Activated T-helper 17 cell treated with anti-CD3 and anti-CD28 coated beads, Interleukin-2, amount 50 U/mL, for 72 hours (primary cell): ENCODE results near the gene HDHD3. TPM values are rescaled to one million over a fixed set of nuclear protein-coding genes. Genes with fewer than 3 reads are reported as not detected.
"Not testable (repeated sequence)": the region's sequence is repeated elsewhere in the genome, so short reads cannot be mapped to it uniquely, and the experiment has no call there.

Experiments
- ATAC-seq: fragments of 150-1000 bp; cut with Tn5 transposase; replicated peaks from 2 replicates; pipeline ENCODE4 v1.10.0; 2021; ENCODE audit warnings: mild to moderate bottlenecking, moderate library complexity
- H3K27ac Mint-ChIP-seq: one replicate; pipeline ENCODE4 v1.8.0; 2022; ENCODE audit warnings: mixed read lengths
- H3K27me3 Mint-ChIP-seq: one replicate; pipeline ENCODE4 v1.8.0; 2022; ENCODE audit warnings: mixed read lengths
- H3K36me3 Mint-ChIP-seq: one replicate; pipeline ENCODE4 v1.8.0; 2022; ENCODE audit warnings: low read depth, mild to moderate bottlenecking, mixed read lengths
- H3K4me1 Mint-ChIP-seq: one replicate; pipeline ENCODE4 v1.8.0; 2022; ENCODE audit warnings: mixed read lengths
- H3K4me3 Mint-ChIP-seq: one replicate; pipeline ENCODE4 v1.8.0; 2022; ENCODE audit warnings: mild to moderate bottlenecking, mixed read lengths
- H3K9me3 Mint-ChIP-seq: one replicate; pipeline ENCODE4 v1.8.0; 2022; ENCODE audit warnings: mixed read lengths
- total RNA-seq, 2 donors: library from RNA; stranded (reverse); gene quantifications; one replicate each; pipeline ENCODE4 v1.2.3, GENCODE V29; 2022

The HDHD3 gene
- total RNA-seq, 2 donors from 2014 or later: 15.2 to 19.4 TPM

DNA sequence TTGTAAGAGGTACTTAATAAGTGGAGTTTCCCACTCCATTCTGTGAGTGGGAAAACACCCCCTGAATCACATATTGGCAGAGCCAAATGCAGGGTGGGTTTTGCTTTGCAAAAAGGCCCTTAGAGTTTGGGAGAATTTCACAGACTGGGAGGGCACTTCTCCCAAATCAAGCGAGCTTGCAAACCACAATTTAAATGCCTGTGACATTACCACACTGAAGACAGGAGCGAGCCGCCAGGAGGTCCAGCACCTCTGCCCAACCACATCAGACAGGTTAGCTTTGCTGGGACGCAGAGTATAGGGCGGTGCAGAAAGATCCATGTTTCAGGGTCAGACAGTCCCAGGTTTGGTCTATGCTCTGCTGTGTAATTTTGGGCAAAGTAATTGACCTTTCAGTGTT lies 22.0 kb upstream of the HDHD3 start:
- no peak for ATAC-seq
- peak overlapping the region; percentile 79 for H3K4me3 Mint-ChIP-seq
- H3K4me1 Mint-ChIP-seq: peaks cover 7% of the 10 kb centered on the region
- peaks cover 4% of the 10 kb centered on the region for H3K36me3 Mint-ChIP-seq
- H3K27ac Mint-ChIP-seq: no peak overlapping the region
- no peaks in the 10 kb centered on the region for H3K9me3 Mint-ChIP-seq
- no peaks in the 10 kb centered on the region for H3K27me3 Mint-ChIP-seq

DNA sequence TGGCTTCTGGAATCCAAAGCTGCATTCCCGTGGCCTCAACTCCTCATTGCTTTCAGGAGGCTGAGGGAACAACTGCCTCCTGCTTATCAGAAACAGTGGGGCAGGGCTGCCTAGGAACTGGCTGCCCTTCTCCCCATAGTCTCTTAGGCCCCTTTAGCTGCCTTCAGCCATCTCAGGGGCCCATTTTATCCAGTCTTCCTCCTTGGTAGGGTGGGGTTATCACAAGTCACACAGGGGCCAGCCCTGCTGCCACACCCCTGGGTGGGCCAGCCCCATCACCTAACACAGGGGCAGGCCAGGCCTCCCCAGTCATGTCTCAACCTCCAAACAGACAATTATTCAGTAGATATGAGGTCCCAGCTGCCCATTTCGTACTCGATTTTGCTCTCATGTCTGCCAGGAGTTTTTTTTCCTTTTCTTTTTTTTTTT lies 20.4 kb upstream of the HDHD3 start:
- Mint-ChIP-seq H3K4me3 (no peak overlapping the region), H3K36me3 (peaks cover 7% of the 10 kb centered on the region), H3K9me3 (no peaks in the 10 kb centered on the region), H3K4me1 (peaks cover 7% of the 10 kb centered on the region), H3K27me3 (no peaks in the 10 kb centered on the region), H3K27ac (no peak overlapping the region)
- ATAC-seq: no peak

DNA sequence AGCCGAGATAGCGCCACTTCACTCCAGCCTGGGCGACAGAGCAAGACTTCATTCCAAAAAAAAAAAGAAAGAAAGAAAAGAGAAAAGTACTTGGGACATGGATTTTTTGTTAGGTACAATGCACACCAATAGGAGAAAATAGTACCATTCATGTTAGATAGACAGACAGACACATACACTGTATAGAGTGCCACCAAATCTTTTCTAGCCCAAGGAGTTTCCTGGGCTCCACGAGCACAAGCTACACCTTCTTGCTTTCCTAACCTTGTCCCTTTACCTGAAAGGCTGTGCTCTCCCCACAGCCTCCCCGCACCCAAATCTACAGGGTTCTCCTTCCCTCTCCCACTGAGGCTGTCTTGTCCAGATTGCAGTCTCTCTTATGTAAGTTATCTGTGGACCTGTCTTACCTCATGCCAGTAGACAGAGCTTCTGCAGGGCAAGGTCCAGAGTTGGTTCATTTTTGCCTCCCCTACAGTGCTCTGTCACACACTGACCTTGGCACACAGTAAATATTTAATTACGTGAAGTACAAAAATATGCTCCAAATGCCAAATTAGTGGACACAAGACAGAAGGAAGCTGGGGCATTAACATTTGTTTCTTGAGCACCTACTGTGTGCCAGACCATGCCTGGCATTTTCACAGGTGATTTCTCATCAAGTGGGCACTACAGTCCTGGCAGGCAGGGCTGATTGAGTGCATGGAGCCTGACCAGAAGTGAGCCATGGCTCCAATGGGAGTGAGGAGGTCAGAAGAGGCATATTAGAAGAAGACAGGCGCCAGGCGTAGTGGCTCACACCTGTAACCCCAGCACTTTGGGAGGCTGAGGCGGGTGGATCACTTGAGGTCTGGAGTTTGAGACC lies 18.4 kb upstream of the HDHD3 start:
- H3K27me3 Mint-ChIP-seq: no peaks in the 10 kb centered on the region
- no peak overlapping the region for H3K4me3 Mint-ChIP-seq
- peaks cover 24% of the 10 kb centered on the region for H3K36me3 Mint-ChIP-seq
- peaks cover 7% of the 10 kb centered on the region for H3K4me1 Mint-ChIP-seq
- ATAC-seq: no peak
- no peaks in the 10 kb centered on the region for H3K9me3 Mint-ChIP-seq
- no peak overlapping the region for H3K27ac Mint-ChIP-seq

DNA sequence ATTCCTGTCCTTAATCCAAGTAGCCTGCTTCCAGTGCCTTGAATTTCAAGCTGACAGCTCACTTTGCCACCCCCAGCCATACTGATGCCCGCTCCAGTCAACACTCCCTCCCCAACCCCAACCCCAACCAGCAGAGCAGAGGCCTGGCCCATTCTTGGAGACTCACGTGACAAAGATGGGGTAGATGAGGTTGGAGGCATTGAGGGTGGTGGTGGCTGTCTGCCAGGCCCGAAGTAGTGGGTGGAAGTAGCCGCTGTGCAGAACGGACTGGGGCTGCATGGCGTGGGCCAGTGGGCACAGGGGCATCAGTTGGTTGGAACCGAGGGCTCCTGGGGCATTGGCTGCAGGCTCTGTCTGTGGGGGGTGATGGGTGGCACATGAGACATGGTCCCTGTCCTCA lies 16.5 kb upstream of the HDHD3 start:
- ATAC-seq: no peak
- H3K4me3 Mint-ChIP-seq: no peak overlapping the region
- H3K27me3 Mint-ChIP-seq: no peaks in the 10 kb centered on the region
- no peak overlapping the region for H3K27ac Mint-ChIP-seq
- peaks cover 7% of the 10 kb centered on the region for H3K4me1 Mint-ChIP-seq
- H3K36me3 Mint-ChIP-seq: peaks cover 39% of the 10 kb centered on the region
- no peaks in the 10 kb centered on the region for H3K9me3 Mint-ChIP-seq

DNA sequence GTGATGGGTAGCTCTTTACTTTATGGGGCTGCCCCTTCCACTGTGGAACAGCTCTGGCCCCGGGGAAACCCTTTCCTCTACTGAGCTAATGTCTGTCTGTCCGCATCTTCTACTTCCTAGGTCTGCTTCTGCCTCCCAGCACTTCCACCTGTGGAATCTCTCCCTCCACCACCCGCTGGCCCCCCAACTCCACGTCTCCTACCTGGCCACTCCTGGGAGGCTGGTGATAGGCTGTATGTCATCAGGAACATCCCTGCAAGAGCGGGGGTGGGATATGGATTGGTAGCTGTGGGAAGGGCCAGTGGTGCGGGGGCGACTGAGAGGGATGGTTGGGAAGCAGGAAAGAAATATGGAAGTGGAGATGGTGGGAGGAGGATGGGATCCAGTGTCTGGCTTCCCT lies 15.1 kb upstream of the HDHD3 start:
- no peak overlapping the region for H3K27ac Mint-ChIP-seq
- H3K4me3 Mint-ChIP-seq: no peak overlapping the region

DNA sequence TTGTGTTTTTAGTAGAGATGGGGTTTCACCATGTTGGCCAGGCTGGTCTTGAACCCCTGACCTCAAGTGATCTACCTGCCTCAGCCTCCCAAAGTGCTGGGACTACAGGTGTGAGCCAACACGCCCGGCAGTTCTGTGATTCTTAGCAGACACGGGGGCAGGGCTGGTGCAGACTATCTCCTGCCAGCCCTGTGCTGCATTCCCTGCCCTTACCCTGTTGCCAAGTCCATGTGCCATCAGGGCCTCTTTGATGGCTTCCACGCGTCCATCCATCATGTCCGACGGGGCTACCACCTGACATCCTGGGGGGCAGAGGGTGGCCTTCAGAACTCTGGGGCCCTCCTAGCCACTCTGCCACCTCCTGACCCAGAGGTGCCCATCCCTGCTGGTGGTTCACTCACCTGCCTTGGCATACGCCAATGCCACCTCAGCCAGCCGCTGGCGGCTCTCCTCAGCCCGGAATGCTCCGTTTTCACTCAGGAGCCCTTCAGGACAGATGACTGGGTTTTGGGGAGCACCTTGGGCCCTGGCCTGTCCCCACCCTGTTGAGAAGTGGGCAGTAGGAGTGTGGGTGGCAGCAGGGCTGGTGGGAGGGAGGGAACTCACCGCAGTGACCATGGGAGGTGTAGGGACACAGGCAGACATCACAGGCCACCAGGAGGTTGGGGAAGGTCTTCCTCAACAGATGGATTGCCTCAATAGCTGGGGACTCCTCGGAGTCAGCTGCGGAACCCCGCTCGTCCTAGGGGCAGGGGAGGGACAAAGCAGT lies 13.6 kb upstream of the HDHD3 start:
- Mint-ChIP-seq H3K27me3 (no peaks in the 10 kb centered on the region), H3K4me1 (no peaks in the 10 kb centered on the region), H3K36me3 (peaks cover 48% of the 10 kb centered on the region), H3K9me3 (no peaks in the 10 kb centered on the region), H3K27ac (no peak overlapping the region), H3K4me3 (no peak overlapping the region)
- ATAC-seq: no peak

More for the DNA sequence above, 15.1 kb upstream of the HDHD3 start:
- ATAC-seq: no peak
- H3K9me3 Mint-ChIP-seq: no peaks in the 10 kb centered on the region
- H3K27me3 Mint-ChIP-seq: no peaks in the 10 kb centered on the region
- H3K4me1 Mint-ChIP-seq: peaks cover 7% of the 10 kb centered on the region
- H3K36me3 Mint-ChIP-seq: peaks cover 50% of the 10 kb centered on the region

DNA sequence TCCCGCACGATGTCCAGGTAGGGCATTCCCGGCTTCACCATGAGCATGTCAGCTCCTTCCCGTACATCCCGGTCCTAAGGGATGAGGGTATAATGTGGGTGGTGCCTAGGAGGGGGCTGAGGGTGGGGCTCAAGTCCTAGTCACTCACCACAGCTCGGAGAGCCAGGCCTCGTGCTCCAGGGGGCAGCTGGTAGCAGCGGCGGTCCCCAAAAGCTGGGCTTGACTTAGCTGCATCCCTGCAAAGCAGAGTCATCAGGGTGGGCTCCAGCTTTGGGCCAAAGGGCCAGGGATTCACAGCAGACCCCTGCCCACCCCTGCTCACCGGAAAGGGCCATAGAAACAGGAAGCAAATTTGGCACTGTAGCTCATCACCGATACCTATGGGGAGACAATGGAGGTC lies 12.7 kb upstream of the HDHD3 start:
- no peaks in the 10 kb centered on the region for H3K27me3 Mint-ChIP-seq
- H3K4me3 Mint-ChIP-seq: no peak overlapping the region
- no peaks in the 10 kb centered on the region for H3K9me3 Mint-ChIP-seq
- H3K27ac Mint-ChIP-seq: no peak overlapping the region
- H3K4me1 Mint-ChIP-seq: no peaks in the 10 kb centered on the region
- H3K36me3 Mint-ChIP-seq: peaks cover 46% of the 10 kb centered on the region
- ATAC-seq: no peak

DNA sequence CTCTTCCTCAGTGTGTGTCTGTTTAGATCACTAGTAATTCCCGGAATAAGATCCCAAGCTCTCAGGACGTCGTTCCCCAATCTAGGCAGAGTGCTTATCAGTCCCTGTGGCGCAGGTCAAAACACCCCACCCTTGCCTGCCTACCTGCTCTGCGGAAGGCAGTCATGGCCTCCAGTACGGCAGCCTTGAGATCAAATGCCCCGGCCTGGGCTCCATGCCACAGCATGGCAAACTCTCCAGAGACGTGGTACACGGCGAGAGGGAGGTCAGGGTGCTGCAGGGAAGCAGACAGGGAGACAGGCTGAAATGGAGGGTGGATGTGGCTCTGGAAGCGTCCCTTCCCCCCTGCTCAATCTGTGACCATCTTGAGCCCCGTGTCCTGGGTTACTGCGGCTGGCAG lies 12.0 kb upstream of the HDHD3 start:
- Mint-ChIP-seq H3K27ac (no peak overlapping the region), H3K4me1 (no peaks in the 10 kb centered on the region), H3K4me3 (no peak overlapping the region), H3K36me3 (peaks cover 46% of the 10 kb centered on the region), H3K9me3 (no peaks in the 10 kb centered on the region), H3K27me3 (no peaks in the 10 kb centered on the region)
- no peak for ATAC-seq

DNA sequence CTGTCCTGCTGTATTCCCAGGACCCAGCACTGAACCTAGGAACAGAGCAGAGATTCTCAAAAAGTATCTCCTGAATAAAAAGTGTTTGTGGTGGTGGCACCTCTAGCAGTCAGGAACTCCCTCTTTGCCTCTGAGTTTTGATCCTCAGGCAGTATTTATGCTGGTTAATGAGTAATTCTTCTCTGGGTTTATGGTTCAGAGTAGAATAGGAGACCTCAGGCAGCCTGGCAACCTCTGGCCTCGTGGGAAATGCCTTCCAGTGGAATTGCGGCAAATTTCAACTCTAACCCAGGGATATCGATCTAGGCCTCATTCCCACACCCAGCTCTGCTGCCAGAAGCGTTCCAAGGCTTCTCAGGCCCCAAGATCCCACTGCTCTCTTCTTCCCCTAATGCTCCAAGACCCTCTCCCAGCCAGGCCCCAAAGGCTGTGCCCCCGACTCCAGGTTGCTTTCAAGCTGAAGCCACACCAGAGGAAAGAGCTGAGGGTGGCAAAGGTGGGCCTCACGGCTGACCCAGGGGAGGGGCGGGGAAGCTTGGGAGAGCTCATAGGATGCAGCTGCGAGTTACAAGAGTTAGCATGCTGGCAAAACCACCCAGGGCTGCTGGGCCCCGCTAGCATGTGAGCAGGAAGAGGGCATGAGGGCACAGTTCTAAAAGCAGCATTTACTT lies 10.9 kb upstream of the HDHD3 start:
- H3K27ac Mint-ChIP-seq: no peak overlapping the region
- H3K4me1 Mint-ChIP-seq: no peaks in the 10 kb centered on the region
- no peak for ATAC-seq
- H3K9me3 Mint-ChIP-seq: no peaks in the 10 kb centered on the region
- peaks cover 46% of the 10 kb centered on the region for H3K36me3 Mint-ChIP-seq
- no peaks in the 10 kb centered on the region for H3K27me3 Mint-ChIP-seq
- H3K4me3 Mint-ChIP-seq: no peak overlapping the region

DNA sequence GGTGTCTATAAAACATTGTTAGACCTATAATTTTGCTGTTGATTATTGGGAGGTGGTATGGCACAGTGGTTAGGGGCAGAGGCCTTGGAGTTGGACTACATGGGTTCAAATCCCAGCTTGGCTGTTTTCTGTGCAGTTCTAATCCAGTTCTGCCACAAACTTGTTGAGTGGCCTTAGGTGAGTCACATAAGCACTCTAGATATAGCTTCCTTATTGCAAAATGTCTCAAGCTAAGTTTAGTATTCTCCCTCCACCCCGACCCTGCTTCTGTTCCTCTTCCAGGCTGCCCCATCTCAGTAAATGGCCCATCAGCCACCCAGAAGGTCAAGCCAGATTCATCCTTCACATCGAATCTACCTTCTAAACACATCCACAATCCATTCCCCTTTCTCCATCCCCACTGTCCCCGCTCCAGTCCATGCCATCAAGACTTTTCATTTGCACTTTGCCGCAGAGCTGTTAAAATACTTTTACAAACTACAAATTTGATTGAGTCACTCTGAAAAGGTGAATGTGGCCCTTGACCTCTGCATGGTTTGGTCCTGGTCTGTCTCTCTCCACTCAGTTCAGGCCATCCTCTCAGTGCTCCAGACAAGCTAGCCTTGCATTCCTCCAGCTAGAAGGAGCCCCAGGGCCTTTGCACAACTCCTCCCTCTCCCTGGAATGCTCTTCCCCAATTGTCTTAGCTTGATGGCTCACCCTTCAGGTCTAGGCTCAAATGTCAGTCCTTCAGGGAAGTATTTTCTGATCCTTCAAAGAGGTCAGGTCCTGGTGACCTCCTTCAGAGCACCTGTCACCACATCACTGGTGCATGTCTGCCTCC lies 10.0 kb upstream of the HDHD3 start:
- Mint-ChIP-seq H3K36me3 (peaks cover 38% of the 10 kb centered on the region), H3K4me1 (no peaks in the 10 kb centered on the region), H3K4me3 (no peak overlapping the region), H3K9me3 (no peaks in the 10 kb centered on the region), H3K27me3 (no peaks in the 10 kb centered on the region), H3K27ac (peak overlapping the region; percentile 1)
- ATAC-seq: no peak

DNA sequence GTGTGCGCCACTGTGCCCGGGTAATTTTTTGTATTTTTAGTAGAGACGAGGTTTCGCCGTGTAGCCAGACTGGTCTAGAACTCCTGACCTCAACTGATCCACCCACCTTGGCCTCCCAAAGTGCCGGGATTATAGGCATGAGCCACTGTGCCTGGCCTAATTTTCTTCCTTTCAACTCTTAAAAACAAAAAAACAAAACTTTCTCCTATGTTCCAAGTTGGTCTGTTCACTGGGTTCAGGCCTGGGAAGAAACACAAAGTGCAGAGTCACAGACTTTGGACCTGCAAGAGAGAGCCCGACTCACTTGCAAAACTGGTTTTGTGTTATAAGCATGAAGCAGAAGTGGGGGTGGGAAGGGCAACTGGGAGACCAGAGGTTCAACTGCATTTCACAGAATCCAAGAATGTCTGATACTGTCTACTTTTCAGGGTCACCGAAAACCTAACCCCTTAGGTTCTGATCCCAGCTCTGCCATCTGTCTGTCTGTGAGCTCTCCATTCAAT lies 5.2 kb upstream of the HDHD3 start:
- H3K36me3 Mint-ChIP-seq: no peaks in the 10 kb centered on the region
- no peak overlapping the region for H3K4me3 Mint-ChIP-seq
- H3K27me3 Mint-ChIP-seq: no peaks in the 10 kb centered on the region
- H3K4me1 Mint-ChIP-seq: no peaks in the 10 kb centered on the region
- no peaks in the 10 kb centered on the region for H3K9me3 Mint-ChIP-seq
- no peak overlapping the region for H3K27ac Mint-ChIP-seq
- no peak for ATAC-seq

DNA sequence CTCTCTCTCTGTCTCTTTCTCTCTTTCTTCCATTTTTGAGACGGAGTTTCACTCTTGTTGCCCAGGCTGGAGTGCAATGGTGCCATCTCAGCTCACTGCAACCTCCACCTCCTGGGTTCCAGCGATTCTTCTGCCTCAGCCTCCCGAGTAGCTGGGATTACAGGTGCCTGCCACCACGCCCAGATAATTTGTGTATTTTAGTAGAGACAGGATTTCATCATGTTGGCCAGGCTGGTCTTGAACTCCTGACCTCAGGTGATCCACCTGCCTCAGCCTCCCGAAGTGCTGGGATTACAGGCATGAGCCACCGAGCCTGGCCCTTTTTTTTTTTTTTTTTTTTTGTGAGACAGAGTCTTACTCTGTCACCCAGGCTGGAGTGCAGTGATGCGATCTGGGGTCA lies 4.7 kb upstream of the HDHD3 start:
- H3K9me3 Mint-ChIP-seq, H3K36me3 Mint-ChIP-seq, ATAC-seq, H3K27me3 Mint-ChIP-seq, H3K4me1 Mint-ChIP-seq: not testable (repeated sequence)
- H3K4me3 Mint-ChIP-seq: peak overlapping the region; percentile 10
- peak overlapping the region; percentile 51 for H3K27ac Mint-ChIP-seq

DNA sequence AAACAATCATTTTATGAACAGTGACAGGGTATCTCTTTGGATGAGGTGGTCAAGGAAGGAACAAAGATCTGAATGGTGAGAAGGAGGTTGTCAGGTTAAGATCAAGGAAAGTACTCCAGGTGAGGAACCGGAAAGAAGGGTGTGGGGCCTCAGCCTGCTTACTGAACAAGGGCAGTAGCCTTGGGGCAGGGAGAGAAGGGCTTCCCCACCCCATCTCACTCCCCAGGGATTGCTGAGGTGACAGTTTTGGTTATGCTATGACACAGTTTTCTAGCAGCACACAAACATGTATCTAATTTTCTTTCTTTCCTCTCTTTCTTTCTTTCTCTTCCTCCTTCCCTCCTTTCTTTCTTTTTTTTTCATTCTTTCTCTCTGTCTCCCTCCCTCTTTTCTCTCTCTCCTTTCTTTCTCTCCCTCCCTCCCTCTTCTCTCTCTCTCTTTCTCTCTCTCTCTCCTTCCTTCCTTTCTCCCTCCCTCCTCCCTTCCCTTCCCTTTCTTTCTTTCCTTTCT lies 4.1 kb upstream of the HDHD3 start:
- peak; percentile 28 for ATAC-seq
- Mint-ChIP-seq H3K36me3 (no peaks in the 10 kb centered on the region), H3K27ac (peak overlapping the region; percentile 51), H3K4me1 (no peaks in the 10 kb centered on the region), H3K4me3 (peak overlapping the region; percentile 10), H3K27me3 (no peaks in the 10 kb centered on the region), H3K9me3 (no peaks in the 10 kb centered on the region)

DNA sequence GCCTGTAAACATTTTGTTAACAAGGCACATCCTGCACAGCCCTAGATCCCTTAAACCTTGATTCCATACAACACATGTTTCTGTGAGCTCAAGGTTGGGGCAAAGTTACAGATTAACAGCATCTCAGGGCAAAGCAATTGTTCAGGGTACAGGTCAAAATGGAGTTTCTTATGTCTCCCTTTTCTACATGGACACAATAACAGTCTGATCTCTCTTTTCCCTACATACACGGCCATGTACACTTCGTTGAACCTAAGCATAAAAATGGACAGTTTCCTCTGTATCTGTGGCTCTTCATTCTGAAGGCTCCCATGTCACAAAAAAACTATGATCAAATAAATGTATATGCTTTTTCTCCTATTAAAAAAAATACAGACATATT lies 3.0 kb upstream of the HDHD3 start:
- H3K4me3 Mint-ChIP-seq, ATAC-seq, H3K4me1 Mint-ChIP-seq, H3K27me3 Mint-ChIP-seq, H3K9me3 Mint-ChIP-seq: not testable (repeated sequence)
- peaks cover 11% of the 10 kb centered on the region for H3K36me3 Mint-ChIP-seq
- H3K27ac Mint-ChIP-seq: peak overlapping the region; percentile 17
